Esophagus mucosa (tissue), 1 donor: ENCODE data around the gene LTF. TPM values are rescaled to one million over a fixed set of nuclear protein-coding genes. Genes with fewer than 3 reads are reported as not detected.
A peak's percentile ranks its signal among the peaks of the same experiment; 100 is the strongest.
"Not testable (repeated sequence)": the region's sequence is repeated elsewhere in the genome, so short reads cannot be mapped to it uniquely, and the experiment has no call there.

Source experiments
- ATAC-seq: fragments of 200-7000 bp; cut with Tn5 transposase; one replicate; pipeline ENCODE4 v1.9.1; 2020
- total RNA-seq: library from RNA; stranded (reverse); gene quantifications from one replicate; pipeline ENCODE4 v1.2.4, GENCODE V29; 2023
- donor health status: DM: yes; HTN: yes; CAD: no.

LTF gene
- total RNA-seq, 1 donor from 2014 or later, result 108 TPM

GRCh38 chr3:46388847-46389246 lies 75.9 kb downstream of the LTF start:
- not testable (repeated sequence) for ATAC-seq

GRCh38 chr3:46386205-46386604 lies 78.5 kb downstream of the LTF start:
- ATAC-seq, result peak; percentile 90

Other genes starting within 250 kb of the LTF start
- not detected for gene CCR3, start 222.4 kb downstream of the LTF start, total RNA-seq
- 0.48 TPM for gene CCR2, start 110.8 kb downstream of the LTF start, total RNA-seq
- gene CCR5, start 94.0 kb downstream of the LTF start, total RNA-seq, result 0.28 TPM
- gene CCRL2, start 57.6 kb downstream of the LTF start, total RNA-seq, result 0.24 TPM
- gene RTP3, start 33.1 kb upstream of the LTF start, total RNA-seq, result not detected
- 0.28 TPM for gene LRRC2, start 101.4 kb upstream of the LTF start, total RNA-seq
- gene FAM240A, start 147.6 kb upstream of the LTF start, total RNA-seq, result not detected
- 55.7 TPM for gene ALS2CL, start 228.8 kb upstream of the LTF start, total RNA-seq
- 1.6 TPM for gene TMIE, start 236.5 kb upstream of the LTF start, total RNA-seq